Liver (tissue), 9 donors: ENCODE results near the gene MT4. TPM values are rescaled to one million over a fixed set of nuclear protein-coding genes. Genes with fewer than 3 reads are reported as not detected.

Source experiments
- DNase-seq: peaks from one replicate; pipeline ENCODE4 v3.0.0-alpha.2; 2017; ENCODE audit warnings: low spot score
- H3K27ac ChIP-seq, 2 donors: one replicate each; pipeline ENCODE4 v1.7.0; 2013; ENCODE audit warnings: inconsistent platforms in 2 of 2, low read length in 2 of 2, control low read depth in 1 of 2, low read depth in 1 of 2, mild to moderate bottlenecking in 1 of 2
- H3K27me3 ChIP-seq, 4 donors: one replicate each; pipeline versions ENCODE4 v1.6.1 to v1.7.0; 2013; ENCODE audit warnings: low read length in 3 of 4, inconsistent platforms in 1 of 4, mild to moderate bottlenecking in 1 of 4, moderate library complexity in 1 of 4; ENCODE audit not compliant: control insufficient read depth in 4 of 4, insufficient read depth in 4 of 4
- H3K36me3 ChIP-seq, 4 donors: one replicate each; pipeline versions ENCODE4 v1.6.1 to v1.7.0; 2013; ENCODE audit warnings: low read length in 3 of 4, mild to moderate bottlenecking in 3 of 4, low read depth in 1 of 4, moderate library complexity in 1 of 4; ENCODE audit not compliant: control insufficient read depth in 4 of 4, insufficient read depth in 3 of 4
- H3K4me1 ChIP-seq, 4 donors: one replicate each; pipeline versions ENCODE4 v1.6.1 to v1.7.0; 2013; ENCODE audit warnings: low read length in 3 of 4, mild to moderate bottlenecking in 3 of 4, moderate library complexity in 1 of 4; ENCODE audit not compliant: control insufficient read depth in 4 of 4, insufficient read depth in 4 of 4
- H3K4me3 ChIP-seq, 3 donors: one replicate each; pipeline versions ENCODE4 v1.6.1 to v1.7.0; 2013; ENCODE audit warnings: low read length in 3 of 3, control low read depth in 1 of 3, low read depth in 1 of 3, mild to moderate bottlenecking in 1 of 3
- H3K9ac ChIP-seq, 2 donors: one replicate each; pipeline ENCODE4 v1.7.0; 2013; ENCODE audit warnings: low read length in 2 of 2, mild to moderate bottlenecking in 2 of 2, moderate library complexity in 2 of 2, control low read depth in 1 of 2, low read depth in 1 of 2
- H3K9me3 ChIP-seq, 4 donors: one replicate each; pipeline versions ENCODE4 v1.6.1 to v1.7.0; 2013; ENCODE audit warnings: low read length in 3 of 4; ENCODE audit not compliant: control insufficient read depth in 4 of 4
- ATF3 ChIP-seq: IDR thresholded peaks from 2 replicates; pipeline ENCODE4 v1.6.1; 2016; ENCODE audit warnings: antibody characterized with exemption
- CTCF ChIP-seq: fragments of 150-350 bp; IDR thresholded peaks from 2 replicates; pipeline ENCODE4 v1.5.1; 2017; ENCODE audit warnings: improper control_type of control experiment, low read depth, low read length; ENCODE audit not compliant: missing input control
- EGR1 ChIP-seq, 2 donors: IDR thresholded peaks; 2 replicates each; pipeline ENCODE4 v1.6.1; 2016 to 2018; ENCODE audit warnings: antibody characterized with exemption in 2 of 2, low read depth in 2 of 2
- FOXA1 ChIP-seq: IDR thresholded peaks from 2 replicates; pipeline ENCODE4 v1.6.1; 2016; ENCODE audit warnings: antibody characterized with exemption
- GABPA ChIP-seq, 2 donors: IDR thresholded peaks in 1 of 2; conservative IDR thresholded peaks in 1 of 2; 2 replicates each; pipeline ENCODE4 v1.6.1; 2016; ENCODE audit warnings: antibody characterized with exemption in 2 of 2, mild to moderate bottlenecking in 1 of 2, moderate library complexity in 1 of 2
- HNF4A ChIP-seq, 2 donors: conservative IDR thresholded peaks; 2 replicates each; pipeline ENCODE4 v1.6.1; 2016; ENCODE audit warnings: antibody characterized with exemption in 2 of 2, mild to moderate bottlenecking in 2 of 2
- HNF4G ChIP-seq: IDR thresholded peaks from 2 replicates; pipeline ENCODE4 v1.6.1; 2016; ENCODE audit warnings: antibody characterized with exemption
- JUND ChIP-seq, 2 donors: IDR thresholded peaks; 2 replicates each; pipeline ENCODE4 v1.6.1; 2016; ENCODE audit warnings: antibody characterized with exemption in 2 of 2
- RAD21 ChIP-seq, 2 donors: IDR thresholded peaks; 2 replicates each; pipeline ENCODE4 v1.6.1; 2016; ENCODE audit warnings: antibody characterized with exemption in 2 of 2, mild to moderate bottlenecking in 2 of 2
- RXRA ChIP-seq, 2 donors: IDR thresholded peaks; 2 replicates each; pipeline ENCODE4 v1.6.1; 2017 to 2018; ENCODE audit warnings: antibody characterized with exemption in 2 of 2, mild to moderate bottlenecking in 1 of 2
- SP1 ChIP-seq: IDR thresholded peaks from 2 replicates; pipeline ENCODE4 v1.6.1; 2018; ENCODE audit warnings: antibody characterized with exemption, mild to moderate bottlenecking
- YY1 ChIP-seq: IDR thresholded peaks from 2 replicates; pipeline ENCODE4 v1.6.1; 2016; ENCODE audit warnings: antibody characterized with exemption, mild to moderate bottlenecking
- ZBTB33 ChIP-seq: IDR thresholded peaks from 2 replicates; pipeline ENCODE4 v1.6.1; 2016; ENCODE audit warnings: antibody characterized with exemption
- WGBS: extraction: QIAGEN DNeasy Blood & Tissue Kit; methylation state at CpG from one replicate; pipeline ENCODE4 v1.1.7; 2013; 5-methylcytosine and 5-hydroxymethylcytosine counted together
- polyA plus RNA-seq, 2 donors: library from polyadenylated mRNA; stranded (reverse) in 1 of 2; unstranded in 1 of 2; fragments of 200-250 nt in 1 of 2; fragments of >200 nt in 1 of 2; fragmentation: Nextera tagmentation in 1 of 2; extraction: Ambion mirVana in 1 of 2; gene quantifications; one replicate each; pipeline versions ENCODE4 v1.2.1 to v1.2.3, GENCODE V29; 2013 to 2015
- total RNA-seq, 2 donors: library from RNA; depleted of rRNA; stranded (reverse); fragments of >200 nt; gene quantifications; one replicate each; pipeline ENCODE4 v1.2.3, GENCODE V29; 2014
- TF ChIP-seq, protein P1 (sequence below): IDR thresholded peaks from 2 replicates; pipeline ENCODE4 v1.6.1; 2016; ENCODE audit warnings: antibody characterized with exemption
- donor health status: healthy.
- donor health status: healthy.
- donor health status: healthy.
- donor health status: healthy.
- donor health status: healthy.

The MT4 gene
- total and polyA plus RNA-seq, 4 donors: not detected

DNA sequence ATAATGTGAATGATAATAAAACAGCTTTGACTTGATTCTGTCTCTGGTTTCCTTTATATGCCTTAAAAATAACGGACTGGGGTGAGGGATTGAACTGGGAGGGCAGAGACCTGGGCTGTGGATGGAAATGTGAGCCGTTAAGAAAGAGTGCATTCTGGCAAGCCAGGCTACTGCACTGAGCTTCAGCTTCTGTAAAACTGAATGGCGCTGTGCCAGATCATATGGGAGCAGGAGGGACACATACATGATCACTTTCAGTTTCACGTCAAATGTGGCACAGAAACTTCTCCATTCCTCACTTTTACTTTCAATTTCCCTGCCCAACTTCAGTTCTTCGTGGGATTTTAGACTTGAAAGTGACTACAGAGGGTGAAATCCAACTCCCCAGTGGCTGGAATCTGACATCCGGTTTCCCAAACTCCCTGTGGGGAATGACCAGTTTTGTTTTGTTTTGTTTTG is 44.6 kb downstream of the MT4 start:
- Histone ChIP-seq H3K9ac (peak overlapping the region; percentile 79 to 98), H3K4me3 (peak overlapping the region; percentile 68 to 90 (median 88)), H3K36me3 (no peaks in the 10 kb centered on the region), H3K27me3 (no peaks in the 10 kb centered on the region), H3K9me3 (no peaks in the 10 kb centered on the region), H3K27ac (peak overlapping the region; percentile 98 to 99), H3K4me1 (peaks cover 6 to 37% (median 13%) of the 10 kb centered on the region in 4 donors)
- TF ChIP-seq JUND (IDR thresholded peaks at IDR 0.05) (peak in 1 of 2 donors; percentile 85), ATF3 (peak; percentile 40), CTCF (no peak), GABPA (IDR thresholded peaks at IDR 0.05 in 1 of 2, conservative IDR thresholded peaks at IDR 0.05 in 1 of 2) (peak in 1 of 2 donors; percentile 33), FOXA1 (no peak), HNF4G (no peak), HNF4A (conservative IDR thresholded peaks at IDR 0.05) (peak; percentile 7 to 42), ZBTB33 (peak; percentile 30), RAD21 (IDR thresholded peaks at IDR 0.05) (peak; percentile 15 to 31), YY1 (no peak), RXRA (IDR thresholded peaks at IDR 0.05) (peak; percentile 2 to 42)
- peak; percentile 68 for DNase-seq
- 0% methylated on average over 6 of the region's 6 CpGs for WGBS

GRCh38 chr16:56610017-56610608 is 45.2 kb downstream of the MT4 start:
- DNase-seq: no peak
- H3K4me3 ChIP-seq: peak overlapping the region; percentile 68 to 90 (median 88)
- WGBS: 6% methylated on average over 10 of the region's 10 CpGs
- peak overlapping the region; percentile 98 to 99 for H3K27ac ChIP-seq
- no peaks in the 10 kb centered on the region for H3K27me3 ChIP-seq
- H3K4me1 ChIP-seq: peaks cover 6 to 37% (median 13%) of the 10 kb centered on the region in 4 donors
- H3K36me3 ChIP-seq: no peaks in the 10 kb centered on the region
- TF ChIP-seq JUND (IDR thresholded peaks at IDR 0.05) (peak; percentile 22 to 57), GABPA (IDR thresholded peaks at IDR 0.05 in 1 of 2, conservative IDR thresholded peaks at IDR 0.05 in 1 of 2) (no peak), EGR1 (IDR thresholded peaks at IDR 0.05; ENCODE audit: low read depth in 2 of 2) (peak; percentile 1 to 66), SP1 (no peak), FOXA1 (no peak), HNF4A (conservative IDR thresholded peaks at IDR 0.05) (peak in 1 of 2 donors; percentile 2), ZBTB33 (no peak)
- TF ChIP-seq, protein P1, sequence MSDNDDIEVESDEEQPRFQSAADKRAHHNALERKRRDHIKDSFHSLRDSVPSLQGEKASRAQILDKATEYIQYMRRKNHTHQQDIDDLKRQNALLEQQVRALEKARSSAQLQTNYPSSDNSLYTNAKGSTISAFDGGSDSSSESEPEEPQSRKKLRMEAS: no peak
- peak overlapping the region; percentile 84 to 98 for H3K9ac ChIP-seq
- H3K9me3 ChIP-seq: no peaks in the 10 kb centered on the region
